GM19043 (cell line): ENCODE results near the gene UPF2.
A peak's percentile ranks its signal among the peaks of the same experiment; 100 is the strongest.
"Not testable (repeated sequence)": the region's sequence is repeated elsewhere in the genome, so short reads cannot be mapped to it uniquely, and the experiment has no call there.

Experiments used
- ATAC-seq: cut with Tn5 transposase; IDR thresholded peaks from one replicate; pipeline ENCODE4 v1.9.1; 2021; ENCODE audit warnings: low read depth; ENCODE audit not compliant: unreplicated experiment

Gene UPF2

GRCh38 chr10:12041766-12042408 lies 722 bp downstream of the UPF2 start:
- ATAC-seq = no peak

- ATAC-seq = no peak
Observed at GRCh38 chr10:12036073-12036655, 6.4 kb downstream of the UPF2 start.

- no peak for ATAC-seq
Observed at GRCh38 chr10:12031404-12031803, 11.2 kb downstream of the UPF2 start.

GRCh38 chr10:12027539-12027938 lies 15.1 kb downstream of the UPF2 start:
- ATAC-seq = peak; percentile 99

GRCh38 chr10:12025591-12025990 lies 17.0 kb downstream of the UPF2 start:
- ATAC-seq = no peak

- no peak for ATAC-seq
Observed at GRCh38 chr10:12022580-12023257, 19.9 kb downstream of the UPF2 start.

- ATAC-seq = no peak
Observed at GRCh38 chr10:12020574-12020973, 22.0 kb downstream of the UPF2 start.

- no peak for ATAC-seq
Observed at GRCh38 chr10:12019283-12019971, 23.2 kb downstream of the UPF2 start.

- ATAC-seq = no peak
Observed at GRCh38 chr10:12018438-12019282, 23.9 kb downstream of the UPF2 start.

- ATAC-seq = no peak
Observed at GRCh38 chr10:12013926-12014325, 28.7 kb downstream of the UPF2 start.

- not testable (repeated sequence) for ATAC-seq
Observed at GRCh38 chr10:12013391-12013790, 29.2 kb downstream of the UPF2 start.

- no peak for ATAC-seq
Observed at GRCh38 chr10:12010353-12010752, 32.3 kb downstream of the UPF2 start.

GRCh38 chr10:12008842-12009241 lies 33.8 kb downstream of the UPF2 start:
- ATAC-seq = not testable (repeated sequence)

- ATAC-seq = no peak
Observed at GRCh38 chr10:12006671-12007070, 35.9 kb downstream of the UPF2 start.

- ATAC-seq = no peak
Observed at GRCh38 chr10:11993834-11994468, 48.7 kb downstream of the UPF2 start.

GRCh38 chr10:11988924-11989323 lies 53.7 kb downstream of the UPF2 start:
- no peak for ATAC-seq

GRCh38 chr10:11986593-11987216 lies 55.9 kb downstream of the UPF2 start:
- ATAC-seq = no peak

- ATAC-seq = no peak
Observed at GRCh38 chr10:11982253-11982652, 60.4 kb downstream of the UPF2 start.

- no peak for ATAC-seq
Observed at GRCh38 chr10:11975795-11976194, 66.8 kb downstream of the UPF2 start.

- not testable (repeated sequence) for ATAC-seq
Observed at GRCh38 chr10:11972523-11972922, 70.1 kb downstream of the UPF2 start.
